WTC11 (cell line): ENCODE data around the gene EDA. TPM values are rescaled to one million over a fixed set of nuclear protein-coding genes. Genes with fewer than 3 reads are reported as not detected.

Source experiments
- ATAC-seq: fragments of 200-7000 bp; cut with Tn5 transposase; 2 replicates; pipeline ENCODE4 v1.10.0; 2021; ENCODE audit warnings: mild to moderate bottlenecking, moderate library complexity
- CTCF ChIA-PET: fragments of 300-600 bp; sonication (Branson Sonifier 250); formaldehyde crosslinking; loops from one replicate; lab custom pipeline; 2021; ENCODE audit warnings: antibody characterized with exemption; lab: Charles Lee
- POLR2A ChIA-PET: fragments of 350-600 bp; sonication (Branson Sonifier 250); formaldehyde crosslinking; loops from one replicate; lab custom pipeline; 2021; ENCODE audit warnings: antibody characterized with exemption; lab: Charles Lee
- DNase-seq: peaks from one replicate; pipeline ENCODE4 v3.0.0; 2021; ENCODE audit warnings: low spot score
- H3K27ac Mint-ChIP-seq: 2 replicates; pipeline ENCODE4 v1.8.0; 2021; ENCODE audit warnings: mixed read lengths
- H3K27me3 Mint-ChIP-seq: 2 replicates; pipeline ENCODE4 v1.8.0; 2021; ENCODE audit warnings: low read depth, mild to moderate bottlenecking, moderate library complexity, mixed read lengths
- H3K36me3 Mint-ChIP-seq: 2 replicates; pipeline ENCODE4 v1.8.0; 2021; ENCODE audit warnings: mixed read lengths
- H3K4me1 Mint-ChIP-seq: 2 replicates; pipeline ENCODE4 v1.8.0; 2022; ENCODE audit warnings: mixed read lengths
- H3K4me3 Mint-ChIP-seq: 2 replicates; pipeline ENCODE4 v1.8.0; 2021; ENCODE audit warnings: mild to moderate bottlenecking, moderate library complexity, mixed read lengths
- H3K9me3 Mint-ChIP-seq: 2 replicates; pipeline ENCODE4 v1.8.0; 2021; ENCODE audit warnings: mixed read lengths
- ATF1 ChIP-seq: sonication (generic); formaldehyde crosslinking; IDR thresholded peaks from 2 replicates; pipeline ENCODE4 v1.8.1; 2023; ENCODE audit warnings: mild to moderate bottlenecking, moderate library complexity, missing genetic modification reagents
- E2F1 ChIP-seq: sonication (generic); formaldehyde crosslinking; IDR thresholded peaks from 2 replicates; pipeline ENCODE4 v1.8.0; 2022; ENCODE audit warnings: mild to moderate bottlenecking, missing genetic modification reagents
- ELF4 ChIP-seq: sonication (generic); formaldehyde crosslinking; IDR thresholded peaks from 2 replicates; pipeline ENCODE4 v1.8.1; 2022; ENCODE audit warnings: low read depth, mild to moderate bottlenecking, moderate library complexity, missing genetic modification reagents
- EMX1 ChIP-seq: fragments of 250-450 bp; sonication (Bioruptor Pico); IDR thresholded peaks from 2 replicates; pipeline ENCODE4 v1.8.0; 2021; ENCODE audit warnings: mild to moderate bottlenecking
- GABPB1 ChIP-seq: sonication (generic); formaldehyde crosslinking; IDR thresholded peaks from 2 replicates; pipeline ENCODE4 v1.8.1; 2023; ENCODE audit warnings: mild to moderate bottlenecking, missing genetic modification reagents
- GRHL2 ChIP-seq: fragments of 250-450 bp; sonication (Bioruptor Pico); IDR thresholded peaks from 2 replicates; pipeline ENCODE4 v1.8.0; 2022; ENCODE audit warnings: mild to moderate bottlenecking, moderate library complexity; ENCODE audit not compliant: insufficient replicate concordance, severe bottlenecking
- GTF2I ChIP-seq: fragments of 250-450 bp; sonication (Bioruptor Pico); conservative IDR thresholded peaks from 2 replicates; pipeline ENCODE4 v1.4.0; 2021; ENCODE audit warnings: mild to moderate bottlenecking
- HMGXB4 ChIP-seq: sonication (generic); formaldehyde crosslinking; IDR thresholded peaks from 2 replicates; pipeline ENCODE4 v1.8.1; 2023; ENCODE audit warnings: mild to moderate bottlenecking, moderate library complexity, missing genetic modification reagents
- MYBL2 ChIP-seq: sonication (generic); formaldehyde crosslinking; IDR thresholded peaks from 2 replicates; pipeline ENCODE4 v1.8.1; 2023; ENCODE audit warnings: mild to moderate bottlenecking, moderate library complexity, missing genetic modification reagents
- NFE2L1 ChIP-seq: sonication (generic); formaldehyde crosslinking; IDR thresholded peaks from 2 replicates; pipeline ENCODE4 v1.8.1; 2023; ENCODE audit warnings: missing genetic modification reagents
- OVOL2 ChIP-seq: fragments of 250-450 bp; sonication (Bioruptor Pico); IDR thresholded peaks from 2 replicates; pipeline ENCODE4 v1.9.0; 2021; ENCODE audit warnings: mild to moderate bottlenecking, borderline replicate concordance
- ZBTB43 ChIP-seq: sonication (generic); formaldehyde crosslinking; IDR thresholded peaks from 2 replicates; pipeline ENCODE4 v1.8.1; 2023; ENCODE audit warnings: mild to moderate bottlenecking, missing genetic modification reagents
- ZNF219 ChIP-seq: sonication (generic); formaldehyde crosslinking; IDR thresholded peaks from 2 replicates; pipeline ENCODE4 v1.8.0; 2023; ENCODE audit warnings: missing genetic modification reagents, mild to moderate bottlenecking, borderline replicate concordance
- ZNF232 ChIP-seq: sonication (generic); formaldehyde crosslinking; IDR thresholded peaks from 2 replicates; pipeline ENCODE4 v1.8.0; 2022; ENCODE audit warnings: mild to moderate bottlenecking, missing genetic modification reagents
- ZNF263 ChIP-seq: sonication (generic); formaldehyde crosslinking; IDR thresholded peaks from 2 replicates; pipeline ENCODE4 v1.8.1; 2022; ENCODE audit warnings: low read depth, mild to moderate bottlenecking, moderate library complexity, missing genetic modification reagents
- ZNF281 ChIP-seq: sonication (generic); formaldehyde crosslinking; IDR thresholded peaks from 2 replicates; pipeline ENCODE4 v1.8.0; 2023; ENCODE audit warnings: mild to moderate bottlenecking, missing genetic modification reagents
- ZNF425 ChIP-seq: fragments of 250-450 bp; sonication (Bioruptor Pico); conservative IDR thresholded peaks from 2 replicates; pipeline ENCODE4 v1.9.0; 2021; ENCODE audit warnings: mild to moderate bottlenecking
- total RNA-seq: library from RNA; stranded (reverse); gene quantifications from 3 replicates; pipeline ENCODE4 v1.2.3, GENCODE V29; 2021
- TF ChIP-seq, protein P1 (sequence below): sonication (generic); formaldehyde crosslinking; IDR thresholded peaks from 2 replicates; pipeline ENCODE4 v1.8.1; 2023; ENCODE audit warnings: mild to moderate bottlenecking, missing genetic modification reagents, moderate library complexity
- TF ChIP-seq, protein P2 (sequence below): sonication (generic); formaldehyde crosslinking; IDR thresholded peaks from 2 replicates; pipeline ENCODE4 v1.8.0; 2023; ENCODE audit warnings: missing genetic modification reagents

EDA gene
- total RNA-seq, 1 experiment from 2014 or later: 15.1 TPM

DNA sequence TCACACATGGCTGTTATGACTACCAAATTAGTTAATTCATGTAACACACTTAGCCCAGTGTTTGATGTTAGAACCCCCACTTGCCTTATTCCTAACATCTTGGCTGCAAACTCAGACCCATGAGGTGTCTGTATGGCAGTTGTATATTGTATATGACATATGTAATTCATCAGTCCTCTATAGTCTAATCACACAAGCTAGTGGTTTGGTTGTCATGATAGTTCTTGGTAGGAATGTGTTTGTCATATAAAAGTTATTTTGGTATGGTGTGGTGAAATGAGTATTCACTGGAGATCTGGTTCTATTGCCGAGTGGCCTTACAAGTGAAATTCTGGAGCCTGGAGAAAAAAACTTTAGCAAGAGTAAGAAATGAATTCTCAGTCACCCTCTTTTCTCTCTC lies 284.6 kb downstream of the EDA start (continued):
- TF ChIP-seq ZNF425 (CRISPR knock-in tag) (no peak), OVOL2 (CRISPR knock-in tag) (no peak), MYBL2 (CRISPR knock-in tag) (no peak), GTF2I (CRISPR knock-in tag) (no peak), ZNF281 (no peak), NFE2L1 (CRISPR knock-in tag) (no peak)
- TF ChIP-seq, protein P1, sequence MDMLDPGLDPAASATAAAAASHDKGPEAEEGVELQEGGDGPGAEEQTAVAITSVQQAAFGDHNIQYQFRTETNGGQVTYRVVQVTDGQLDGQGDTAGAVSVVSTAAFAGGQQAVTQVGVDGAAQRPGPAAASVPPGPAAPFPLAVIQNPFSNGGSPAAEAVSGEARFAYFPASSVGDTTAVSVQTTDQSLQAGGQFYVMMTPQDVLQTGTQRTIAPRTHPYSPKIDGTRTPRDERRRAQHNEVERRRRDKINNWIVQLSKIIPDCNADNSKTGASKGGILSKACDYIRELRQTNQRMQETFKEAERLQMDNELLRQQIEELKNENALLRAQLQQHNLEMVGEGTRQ (CRISPR knock-in tag): no peak
- TF ChIP-seq, all 79 proteins: peak for 0

DNA sequence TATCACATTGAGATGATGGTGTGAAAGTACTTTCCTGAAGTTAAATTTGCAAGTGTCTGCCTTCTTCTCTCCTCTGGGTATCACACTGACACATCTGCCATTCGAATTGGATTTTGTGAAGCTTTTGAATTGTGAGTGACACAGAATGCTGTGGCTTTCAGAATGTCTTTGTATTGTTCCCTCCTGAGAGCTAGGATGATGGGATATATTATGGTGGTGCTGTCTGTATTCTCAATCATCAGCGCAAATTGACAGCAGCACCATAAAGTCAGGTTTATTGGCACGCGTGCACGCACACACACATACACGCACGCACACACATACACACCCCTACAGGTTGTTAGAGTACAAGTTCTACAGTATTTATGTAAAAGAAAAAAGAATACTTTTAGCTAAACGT lies 290.5 kb downstream of the EDA start:
- DNase-seq (no peak), ATAC-seq (no peak)
- CTCF ChIA-PET: no interaction called here
- TF ChIP-seq GRHL2 (CRISPR knock-in tag) (no peak), ELF4 (no peak)
- Mint-ChIP-seq H3K9me3 (no peaks in the 10 kb centered on the region), H3K27me3 (no peaks in the 10 kb centered on the region), H3K4me3 (no peak overlapping the region), H3K36me3 (no peaks in the 10 kb centered on the region), H3K27ac (no peak overlapping the region), H3K4me1 (no peaks in the 10 kb centered on the region)
- POLR2A ChIA-PET: no interaction called here

- H3K27me3 Mint-ChIP-seq: no peaks in the 10 kb centered on the region
- TF ChIP-seq ZNF263 (CRISPR knock-in tag): no peak
- TF ChIP-seq ZBTB43: no peak
- TF ChIP-seq GABPB1 (CRISPR knock-in tag): no peak
- TF ChIP-seq HMGXB4: no peak
- no peak for TF ChIP-seq ATF1 (CRISPR knock-in tag)
- TF ChIP-seq ZNF232 (CRISPR knock-in tag): no peak
- TF ChIP-seq, protein P2, sequence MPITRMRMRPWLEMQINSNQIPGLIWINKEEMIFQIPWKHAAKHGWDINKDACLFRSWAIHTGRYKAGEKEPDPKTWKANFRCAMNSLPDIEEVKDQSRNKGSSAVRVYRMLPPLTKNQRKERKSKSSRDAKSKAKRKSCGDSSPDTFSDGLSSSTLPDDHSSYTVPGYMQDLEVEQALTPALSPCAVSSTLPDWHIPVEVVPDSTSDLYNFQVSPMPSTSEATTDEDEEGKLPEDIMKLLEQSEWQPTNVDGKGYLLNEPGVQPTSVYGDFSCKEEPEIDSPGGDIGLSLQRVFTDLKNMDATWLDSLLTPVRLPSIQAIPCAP: no peak
- no peak for TF ChIP-seq EMX1
- no peak for TF ChIP-seq E2F1
- TF ChIP-seq ZNF219 (CRISPR knock-in tag): no peak
Observed at GRCh38 chrX:69914781-69915180, 298.9 kb downstream of the EDA start.

More at GRCh38 chrX:69914781-69915180, 298.9 kb downstream of the EDA start:
- H3K4me1 Mint-ChIP-seq: peaks cover 11% of the 10 kb centered on the region
- no peak for ATAC-seq
- no peak overlapping the region for H3K4me3 Mint-ChIP-seq
- 0 out of 2 replicates have a peak, but pooled peaks cover 4% of the 10 kb centered on the region for H3K9me3 Mint-ChIP-seq
- POLR2A ChIA-PET: no interaction called here
- CTCF ChIA-PET: no interaction called here
- DNase-seq: no peak
- H3K36me3 Mint-ChIP-seq: peaks cover 3% of the 10 kb centered on the region; the same call in 1 of the 2 replicates
- no peak overlapping the region for H3K27ac Mint-ChIP-seq
